ENCODE results near the gene EPB41L2. TPM values are rescaled to one million over a fixed set of nuclear protein-coding genes. Genes with fewer than 3 reads are reported as not detected.
"Not testable (repeated sequence)": the region's sequence is repeated elsewhere in the genome, so short reads cannot be mapped to it uniquely, and the experiment has no call there.

EPB41L2 gene
- total RNA-seq, 1 donor from 2014 or later, result 17.7 TPM

- intact Hi-C loops (cut with micrococcal nuclease), result not testable (repeated sequence)
These were observed 147.4 kb downstream of the EPB41L2 start for GRCh38 chr6:130915606-130916005.

- intact Hi-C loops (cut with micrococcal nuclease), result no loop called here
These were observed 149.9 kb downstream of the EPB41L2 start for GRCh38 chr6:130913120-130913519.

- intact Hi-C loops (cut with micrococcal nuclease), result no loop called here
These were observed 150.6 kb downstream of the EPB41L2 start for GRCh38 chr6:130912434-130912833.

GRCh38 chr6:130908958-130909357 is 154.1 kb downstream of the EPB41L2 start:
- intact Hi-C loops (cut with micrococcal nuclease), result no loop called here

GRCh38 chr6:130908188-130908587 is 154.9 kb downstream of the EPB41L2 start:
- intact Hi-C loops (cut with micrococcal nuclease), result no loop called here

- intact Hi-C loops (cut with micrococcal nuclease), result no loop called here
These were observed 155.4 kb downstream of the EPB41L2 start for GRCh38 chr6:130907687-130908086.

GRCh38 chr6:130906736-130907381 is 156.2 kb downstream of the EPB41L2 start:
- intact Hi-C loops (cut with micrococcal nuclease), result no loop called here

GRCh38 chr6:130903602-130904001 is 159.4 kb downstream of the EPB41L2 start:
- intact Hi-C loops (cut with micrococcal nuclease), result no loop called here

GRCh38 chr6:130903007-130903406 is 160.0 kb downstream of the EPB41L2 start:
- intact Hi-C loops (cut with micrococcal nuclease), result no loop called here

- intact Hi-C loops (cut with micrococcal nuclease), result no loop called here
These were observed 162.1 kb downstream of the EPB41L2 start for GRCh38 chr6:130900913-130901312.

- intact Hi-C loops (cut with micrococcal nuclease), result no loop called here
These were observed 166.8 kb downstream of the EPB41L2 start for GRCh38 chr6:130896249-130896648.

- intact Hi-C loops (cut with micrococcal nuclease), result no loop called here
These were observed 167.5 kb downstream of the EPB41L2 start for GRCh38 chr6:130895516-130895915.

- intact Hi-C loops (cut with micrococcal nuclease), result no loop called here
These were observed 169.3 kb downstream of the EPB41L2 start for GRCh38 chr6:130893766-130894165.

GRCh38 chr6:130893277-130893676 is 169.8 kb downstream of the EPB41L2 start:
- intact Hi-C loops (cut with micrococcal nuclease), result no loop called here

- intact Hi-C loops (cut with micrococcal nuclease), result no loop called here
These were observed 172.5 kb downstream of the EPB41L2 start for GRCh38 chr6:130890521-130890971.

GRCh38 chr6:130889423-130889822 is 173.6 kb downstream of the EPB41L2 start:
- intact Hi-C loops (cut with micrococcal nuclease), result loop anchor here (5.0 kb wide), 2 partner anchors 278 to 708 kb away; no protein-coding TSS in a partner anchor

GRCh38 chr6:130888246-130888645 is 174.8 kb downstream of the EPB41L2 start:
- intact Hi-C loops (cut with micrococcal nuclease), result loop anchor here (5.0 kb wide), 2 partner anchors 279 to 709 kb away; no protein-coding TSS in a partner anchor

- intact Hi-C loops (cut with micrococcal nuclease), result loop anchor here (5.0 kb wide), 2 partner anchors 280 to 710 kb away; no protein-coding TSS in a partner anchor
These were observed 176.1 kb downstream of the EPB41L2 start for GRCh38 chr6:130886966-130887365.

GRCh38 chr6:130885392-130886192 is 177.5 kb downstream of the EPB41L2 start:
- intact Hi-C loops (cut with micrococcal nuclease), result loop anchor here (1.0 to 5.0 kb wide), 5 partner anchors 231 to 712 kb away; no protein-coding TSS in a partner anchor

GRCh38 chr6:130882370-130882769 is 180.7 kb downstream of the EPB41L2 start:
- intact Hi-C loops (cut with micrococcal nuclease), result no loop called here

GRCh38 chr6:130879826-130880225 is 183.2 kb downstream of the EPB41L2 start:
- intact Hi-C loops (cut with micrococcal nuclease), result no loop called here

GRCh38 chr6:130873746-130874145 is 189.3 kb downstream of the EPB41L2 start:
- intact Hi-C loops (cut with micrococcal nuclease), result no loop called here
